Liver (tissue), 9 donors: ENCODE measurements around the gene NCBP1. TPM values are rescaled to one million over a fixed set of nuclear protein-coding genes. Genes with fewer than 3 reads are reported as not detected.

Experiments used
- DNase-seq: peaks from one replicate; pipeline ENCODE4 v3.0.0-alpha.2; 2017; ENCODE audit warnings: low spot score
- H3K27ac ChIP-seq, 2 donors: one replicate each; pipeline ENCODE4 v1.7.0; 2013; ENCODE audit warnings: inconsistent platforms in 2 of 2, low read length in 2 of 2, control low read depth in 1 of 2, low read depth in 1 of 2, mild to moderate bottlenecking in 1 of 2
- H3K27me3 ChIP-seq, 4 donors: one replicate each; pipeline versions ENCODE4 v1.6.1 to v1.7.0; 2013; ENCODE audit warnings: low read length in 3 of 4, inconsistent platforms in 1 of 4, mild to moderate bottlenecking in 1 of 4, moderate library complexity in 1 of 4; ENCODE audit not compliant: control insufficient read depth in 4 of 4, insufficient read depth in 4 of 4
- H3K36me3 ChIP-seq, 4 donors: one replicate each; pipeline versions ENCODE4 v1.6.1 to v1.7.0; 2013; ENCODE audit warnings: low read length in 3 of 4, mild to moderate bottlenecking in 3 of 4, low read depth in 1 of 4, moderate library complexity in 1 of 4; ENCODE audit not compliant: control insufficient read depth in 4 of 4, insufficient read depth in 3 of 4
- H3K4me1 ChIP-seq, 4 donors: one replicate each; pipeline versions ENCODE4 v1.6.1 to v1.7.0; 2013; ENCODE audit warnings: low read length in 3 of 4, mild to moderate bottlenecking in 3 of 4, moderate library complexity in 1 of 4; ENCODE audit not compliant: control insufficient read depth in 4 of 4, insufficient read depth in 4 of 4
- H3K4me3 ChIP-seq, 3 donors: one replicate each; pipeline versions ENCODE4 v1.6.1 to v1.7.0; 2013; ENCODE audit warnings: low read length in 3 of 3, control low read depth in 1 of 3, low read depth in 1 of 3, mild to moderate bottlenecking in 1 of 3
- H3K9ac ChIP-seq, 2 donors: one replicate each; pipeline ENCODE4 v1.7.0; 2013; ENCODE audit warnings: low read length in 2 of 2, mild to moderate bottlenecking in 2 of 2, moderate library complexity in 2 of 2, control low read depth in 1 of 2, low read depth in 1 of 2
- H3K9me3 ChIP-seq, 4 donors: one replicate each; pipeline versions ENCODE4 v1.6.1 to v1.7.0; 2013; ENCODE audit warnings: low read length in 3 of 4; ENCODE audit not compliant: control insufficient read depth in 4 of 4
- ATF3 ChIP-seq: IDR thresholded peaks from 2 replicates; pipeline ENCODE4 v1.6.1; 2016; ENCODE audit warnings: antibody characterized with exemption
- CTCF ChIP-seq: fragments of 150-350 bp; IDR thresholded peaks from 2 replicates; pipeline ENCODE4 v1.5.1; 2017; ENCODE audit warnings: improper control_type of control experiment, low read depth, low read length; ENCODE audit not compliant: missing input control
- EGR1 ChIP-seq, 2 donors: IDR thresholded peaks; 2 replicates each; pipeline ENCODE4 v1.6.1; 2016 to 2018; ENCODE audit warnings: antibody characterized with exemption in 2 of 2, low read depth in 2 of 2
- FOXA2 ChIP-seq: IDR thresholded peaks from 2 replicates; pipeline ENCODE4 v1.6.1; 2016; ENCODE audit warnings: antibody characterized with exemption
- HNF4A ChIP-seq, 2 donors: conservative IDR thresholded peaks; 2 replicates each; pipeline ENCODE4 v1.6.1; 2016; ENCODE audit warnings: antibody characterized with exemption in 2 of 2, mild to moderate bottlenecking in 2 of 2
- HNF4G ChIP-seq: IDR thresholded peaks from 2 replicates; pipeline ENCODE4 v1.6.1; 2016; ENCODE audit warnings: antibody characterized with exemption
- JUND ChIP-seq, 2 donors: IDR thresholded peaks; 2 replicates each; pipeline ENCODE4 v1.6.1; 2016; ENCODE audit warnings: antibody characterized with exemption in 2 of 2
- MAX ChIP-seq: IDR thresholded peaks from 2 replicates; pipeline ENCODE4 v1.6.1; 2016; ENCODE audit warnings: antibody characterized with exemption
- NR2F2 ChIP-seq: IDR thresholded peaks from 2 replicates; pipeline ENCODE4 v1.6.1; 2016; ENCODE audit warnings: antibody characterized with exemption
- RAD21 ChIP-seq, 2 donors: IDR thresholded peaks; 2 replicates each; pipeline ENCODE4 v1.6.1; 2016; ENCODE audit warnings: antibody characterized with exemption in 2 of 2, mild to moderate bottlenecking in 2 of 2
- REST ChIP-seq: IDR thresholded peaks from 2 replicates; pipeline ENCODE4 v1.6.1; 2016; ENCODE audit warnings: antibody characterized with exemption, mild to moderate bottlenecking
- SP1 ChIP-seq: IDR thresholded peaks from 2 replicates; pipeline ENCODE4 v1.6.1; 2018; ENCODE audit warnings: antibody characterized with exemption, mild to moderate bottlenecking
- TAF1 ChIP-seq: conservative IDR thresholded peaks from 2 replicates; pipeline ENCODE4 v1.6.1; 2016; ENCODE audit warnings: antibody characterized with exemption, mild to moderate bottlenecking
- YY1 ChIP-seq: IDR thresholded peaks from 2 replicates; pipeline ENCODE4 v1.6.1; 2016; ENCODE audit warnings: antibody characterized with exemption, mild to moderate bottlenecking
- ZBTB33 ChIP-seq: IDR thresholded peaks from 2 replicates; pipeline ENCODE4 v1.6.1; 2016; ENCODE audit warnings: antibody characterized with exemption
- WGBS: extraction: QIAGEN DNeasy Blood & Tissue Kit; methylation state at CpG from one replicate; pipeline ENCODE4 v1.1.7; 2013; 5-methylcytosine and 5-hydroxymethylcytosine counted together
- polyA plus RNA-seq, 2 donors: library from polyadenylated mRNA; stranded (reverse) in 1 of 2; unstranded in 1 of 2; fragments of 200-250 nt in 1 of 2; fragments of >200 nt in 1 of 2; fragmentation: Nextera tagmentation in 1 of 2; extraction: Ambion mirVana in 1 of 2; gene quantifications; one replicate each; pipeline versions ENCODE4 v1.2.1 to v1.2.3, GENCODE V29; 2013 to 2015
- total RNA-seq, 2 donors: library from RNA; depleted of rRNA; stranded (reverse); fragments of >200 nt; gene quantifications; one replicate each; pipeline ENCODE4 v1.2.3, GENCODE V29; 2014
- donor health status: healthy.
- donor health status: healthy.
- donor health status: healthy.
- donor health status: healthy.
- donor health status: healthy.

Gene NCBP1
- total and polyA plus RNA-seq, 4 donors = 6.6 to 16.6 (median 12.5) TPM

DNA sequence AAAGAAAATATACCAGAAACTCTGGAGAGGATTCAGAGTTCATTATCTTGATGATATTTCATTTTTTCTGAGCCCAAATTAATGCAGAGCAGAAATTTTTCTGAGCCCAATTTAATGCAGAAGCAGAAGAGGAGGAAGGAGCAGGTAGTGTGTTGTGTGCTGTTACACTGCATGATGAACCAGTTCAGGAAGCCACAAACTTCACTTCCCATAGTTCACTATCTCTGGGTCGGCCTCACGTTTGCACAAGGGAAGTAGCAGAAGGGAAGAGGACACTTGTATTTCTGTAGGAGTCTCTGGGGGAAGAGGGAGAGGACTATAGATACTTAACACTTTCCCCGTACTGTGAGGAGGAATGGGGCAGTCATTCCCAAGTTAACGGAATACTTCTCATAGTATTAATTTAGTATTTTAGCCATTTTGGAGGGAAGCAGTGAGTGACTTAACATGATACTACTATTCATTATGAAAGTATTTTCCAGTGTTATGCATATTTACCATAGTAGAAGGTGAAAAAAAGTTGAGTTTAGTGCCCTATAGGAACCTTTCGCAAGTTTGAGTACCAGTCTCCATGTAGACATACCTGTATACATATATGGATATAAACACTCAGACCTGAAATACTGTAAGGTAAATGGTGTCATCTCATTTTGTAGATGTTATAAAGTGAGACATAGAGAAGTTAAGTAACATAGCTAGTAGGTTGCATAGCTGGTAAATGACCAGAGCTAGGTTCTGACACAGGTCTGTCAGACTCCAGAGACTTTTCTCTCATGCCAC is 33.5 kb downstream of the NCBP1 start:
- H3K27ac ChIP-seq = no peak overlapping the region
- no peak overlapping the region for H3K9ac ChIP-seq
- 81% methylated on average over 5 of the region's 5 CpGs for WGBS
- no peak for TF ChIP-seq SP1
- no peak for TF ChIP-seq CTCF
- no peak for TF ChIP-seq JUND (IDR thresholded peaks at IDR 0.05)
- TF ChIP-seq FOXA2 = no peak
- TF ChIP-seq YY1 = no peak
- TF ChIP-seq ATF3 = no peak
- no peak for TF ChIP-seq NR2F2
- TF ChIP-seq MAX = no peak
- no peak for TF ChIP-seq HNF4G
- TF ChIP-seq REST = no peak
- TF ChIP-seq EGR1 (IDR thresholded peaks at IDR 0.05; ENCODE audit: low read depth in 2 of 2) = no peak
- TF ChIP-seq ZBTB33 = no peak
- TF ChIP-seq RAD21 (IDR thresholded peaks at IDR 0.05) = no peak
- no peak for TF ChIP-seq HNF4A (conservative IDR thresholded peaks at IDR 0.05)
- no peak for TF ChIP-seq TAF1
- no peak for DNase-seq
- H3K36me3 ChIP-seq = peaks cover 19 to 84% (median 72%) of the 10 kb centered on the region in 4 donors
- H3K9me3 ChIP-seq = no peaks in the 10 kb centered on the region
- H3K27me3 ChIP-seq = no peaks in the 10 kb centered on the region
- H3K4me3 ChIP-seq = no peak overlapping the region
- peaks cover 0 to 4% (median 0%) of the 10 kb centered on the region in 4 donors for H3K4me1 ChIP-seq
